Endothelial cell of umbilical vein (primary cell): ENCODE measurements around the gene HECW1. TPM values are rescaled to one million over a fixed set of nuclear protein-coding genes. Genes with fewer than 3 reads are reported as not detected.

Source experiments
- BruUV-seq: library from RNA; stranded (reverse); fragments of 400-500 nt; replicated peaks from 2 replicates; lab custom pipeline; 2021; lab: Mats Ljungman, UMichigan
- CTCF ChIA-PET: fragments of 300-600, 350-600 bp; sonication (Branson Sonifier 250); formaldehyde crosslinking; loops from one replicate; lab custom pipeline; 2021; ENCODE audit warnings: antibody characterized with exemption, inconsistent platforms; lab: Charles Lee
- POLR2A ChIA-PET: fragments of 300-600, 350-600 bp; sonication (Branson Sonifier 250); formaldehyde crosslinking; loops from one replicate; lab custom pipeline; 2021; ENCODE audit warnings: antibody characterized with exemption, inconsistent platforms; lab: Charles Lee
- DNase-seq: peaks from one replicate; pipeline ENCODE4 v3.0.0-alpha.2; 2011; ENCODE audit warnings: low read depth, low spot score
- FAIRE-seq: peaks from 2 replicates; lab custom pipeline; 2011; peaks lifted over from hg19 to GRCh38; lab: Jason Lieb, UNC
- H2AFZ ChIP-seq: 2 replicates; pipeline ENCODE4 v1.6.0; 2012; ENCODE audit warnings: low read depth, low read length, control low read depth, inconsistent platforms
- H3K27ac ChIP-seq: 2 replicates; pipeline ENCODE4 v1.5.1; 2011; ENCODE audit warnings: low read depth, mild to moderate bottlenecking, control low read depth, low read length, moderate library complexity; ENCODE audit not compliant: insufficient read depth
- H3K27me3 ChIP-seq, 2 experiments: 2 replicates each; pipeline versions ENCODE4 v1.6.0 to v1.6.1; 2011; ENCODE audit warnings: low read length in 2 of 2, mixed read lengths in 1 of 2; ENCODE audit not compliant: control insufficient read depth in 2 of 2, insufficient read depth in 2 of 2
- H3K36me3 ChIP-seq, 2 experiments: 2 replicates in 1 of 2; 3 replicates in 1 of 2; pipeline ENCODE4 v1.5.1; 2011; ENCODE audit warnings: low read length in 2 of 2, mild to moderate bottlenecking in 1 of 2, moderate library complexity in 1 of 2; ENCODE audit not compliant: control insufficient read depth in 2 of 2, insufficient read depth in 2 of 2; ENCODE audit errors: extremely low read depth in 1 of 2
- H3K4me1 ChIP-seq: 3 replicates; pipeline ENCODE4 v1.5.1; 2011; ENCODE audit warnings: mild to moderate bottlenecking, low read length; ENCODE audit not compliant: control insufficient read depth, insufficient read depth; ENCODE audit errors: extremely low read depth
- H3K4me2 ChIP-seq: 2 replicates; pipeline ENCODE4 v1.6.1; 2011; ENCODE audit warnings: low read length, control low read depth, mixed read lengths; ENCODE audit not compliant: insufficient read depth
- H3K4me3 ChIP-seq, 3 experiments: fragments of 200-600 bp in 1 of 3; sonication (generic), shearing (Covaris generic) in 1 of 3; replicated peaks in 1 of 3; 2 replicates each; pipeline ENCODE4 v1.5.1; 2011 to 2016; ENCODE audit warnings: control low read depth in 3 of 3, low read length in 3 of 3, mild to moderate bottlenecking in 2 of 3, inconsistent platforms in 1 of 3, low read depth in 1 of 3, moderate library complexity in 1 of 3; ENCODE audit not compliant: insufficient read depth in 1 of 3
- H3K79me2 ChIP-seq: 2 replicates; pipeline ENCODE4 v1.6.0; 2012; ENCODE audit warnings: low read length, inconsistent platforms; ENCODE audit not compliant: control insufficient read depth, insufficient read depth
- H3K9ac ChIP-seq: replicated peaks from 2 replicates; pipeline ENCODE3; 2011; ENCODE audit warnings: low read length, control low read depth; ENCODE audit not compliant: insufficient read depth; ENCODE audit errors: extremely low read depth
- H3K9me1 ChIP-seq: replicated peaks from 3 replicates; pipeline ENCODE4 v1.6.0; 2011; ENCODE audit warnings: mild to moderate bottlenecking, low read length; ENCODE audit not compliant: control insufficient read depth, insufficient read depth; ENCODE audit errors: extremely low read depth
- H3K9me3 ChIP-seq: replicated peaks from 2 replicates; pipeline ENCODE4 v1.5.1; 2012; ENCODE audit warnings: low read length, inconsistent platforms; ENCODE audit not compliant: control insufficient read depth, insufficient read depth
- H4K20me1 ChIP-seq: replicated peaks from 2 replicates; pipeline ENCODE3; 2011; ENCODE audit warnings: mild to moderate bottlenecking, low read length; ENCODE audit not compliant: control insufficient read depth, insufficient read depth; ENCODE audit errors: extremely low read depth
- CTCF ChIP-seq, 2 donors: IDR thresholded peaks; 1 replicate in 1 of 2; 2 replicates in 1 of 2; pipeline ENCODE4 v1.5.1; 2011; ENCODE audit warnings: low read length in 2 of 2, mild to moderate bottlenecking in 2 of 2, moderate library complexity in 2 of 2, control low read depth in 1 of 2, inconsistent platforms in 1 of 2, low read depth in 1 of 2; ENCODE audit not compliant: insufficient read depth in 1 of 2; ENCODE audit errors: extremely low read depth in 1 of 2
- FOS ChIP-seq: IDR thresholded peaks from 2 replicates; pipeline ENCODE4 v1.6.1; 2011; ENCODE audit warnings: mild to moderate bottlenecking, low read length, moderate library complexity, borderline replicate concordance; ENCODE audit not compliant: insufficient read depth
- GATA2 ChIP-seq: IDR thresholded peaks from 2 replicates; pipeline ENCODE4 v1.7.0; 2011; ENCODE audit warnings: low read depth, mild to moderate bottlenecking, moderate library complexity, mixed read lengths, low read length; ENCODE audit not compliant: insufficient read length, insufficient read depth
- JUN ChIP-seq: IDR thresholded peaks from 2 replicates; pipeline ENCODE4 v1.6.1; 2011; ENCODE audit warnings: borderline replicate concordance, low read depth; ENCODE audit not compliant: insufficient read length, insufficient read depth
- MAX ChIP-seq: IDR thresholded peaks from 2 replicates; pipeline ENCODE4 v1.6.1; 2011; ENCODE audit not compliant: insufficient read depth, insufficient read length
- MYC ChIP-seq: IDR thresholded peaks from one replicate; pipeline ENCODE4 v1.6.1; 2011; ENCODE audit warnings: mild to moderate bottlenecking, low read depth, low read length
- POLR2A ChIP-seq: IDR thresholded peaks from 2 replicates; pipeline ENCODE4 v1.6.1; 2012; ENCODE audit warnings: low read depth, mild to moderate bottlenecking, control low read depth, low read length
- dilution Hi-C: fragments of 300-500 bp; cut with MboI; formaldehyde crosslinking; loops from one replicate; pipeline ENCODE4 v1.15.0; 2019; ENCODE audit warnings: low sequenced_read_pairs; ENCODE audit not compliant: extremely low pct_ligation_motif_present
- intact Hi-C: fragments of 100-400 bp; cut with micrococcal nuclease; formaldehyde crosslinking; loops from one replicate; pipeline ENCODE4 v1.10.0; 2022
- polyA plus RNA-seq, 4 experiments: library from polyadenylated mRNA; depleted of rRNA in 3 of 4; stranded (reverse) in 3 of 4; unstranded in 1 of 4; fragments of >200 nt; gene quantifications; 2 replicates each; pipeline versions ENCODE4 v1.2.1 to v1.2.3, GENCODE V29; 2011 to 2012; ENCODE audit warnings: missing spikeins in 1 of 4
- total RNA-seq: library from RNA; stranded (reverse); gene quantifications from 2 replicates; pipeline ENCODE4 v1.2.3, GENCODE V29; 2021

Gene HECW1
- total and polyA plus RNA-seq, 2 donors (not counting 3 experiments of a cell fraction or from before 2014, with no cell fraction given) = not detected

GRCh38 chr7:43465581-43466554, 353.4 kb downstream of the HECW1 start:
- Histone ChIP-seq H2AFZ (no peak overlapping the region), H3K4me1 (no peaks in the 10 kb centered on the region), H3K27me3 (peaks cover 3 to 6% of the 10 kb centered on the region in 2 experiments), H3K4me3 (no peak overlapping the region), H3K79me2 (no peaks in the 10 kb centered on the region), H3K9me1 (no peaks in the 10 kb centered on the region), H3K27ac (no peak overlapping the region), H3K9ac (no peak overlapping the region), H3K4me2 (no peak overlapping the region), H3K9me3 (no peaks in the 10 kb centered on the region), H4K20me1 (no peaks in the 10 kb centered on the region), H3K36me3 (no peaks in the 10 kb centered on the region)
- CTCF ChIA-PET = interaction anchor here (0.8 to 2.1 kb wide), 3 partner anchors 9 to 26 kb away, joined by 3 to 5 read pairs (median 5); no protein-coding TSS in a partner anchor
- dilution Hi-C loops (no loop called here), intact Hi-C loops (no loop called here)
- BruUV-seq = no TSS peak
- POLR2A ChIA-PET = no interaction called here
- FAIRE-seq (no peak), DNase-seq (no peak)
- no peak for TF ChIP-seq MYC
- TF ChIP-seq GATA2 = no peak
- no peak for TF ChIP-seq POLR2A
- TF ChIP-seq FOS = no peak
- no peak for TF ChIP-seq MAX
- TF ChIP-seq CTCF (IDR thresholded peaks at IDR 0.05; ENCODE audit: extremely low read depth in 1 of 2, insufficient read depth in 1 of 2, low read depth in 1 of 2, low read length in 2 of 2) = no peak
- no peak for TF ChIP-seq JUN
